GM21423 (cell line): Measurements from ENCODE around the gene ANKRD1.

ENCODE experiments used
- ATAC-seq: cut with Tn5 transposase; IDR thresholded peaks from one replicate; pipeline ENCODE4 v1.9.1; 2021; ENCODE audit warnings: mild to moderate bottlenecking, moderate library complexity; ENCODE audit not compliant: unreplicated experiment

ANKRD1 gene

DNA sequence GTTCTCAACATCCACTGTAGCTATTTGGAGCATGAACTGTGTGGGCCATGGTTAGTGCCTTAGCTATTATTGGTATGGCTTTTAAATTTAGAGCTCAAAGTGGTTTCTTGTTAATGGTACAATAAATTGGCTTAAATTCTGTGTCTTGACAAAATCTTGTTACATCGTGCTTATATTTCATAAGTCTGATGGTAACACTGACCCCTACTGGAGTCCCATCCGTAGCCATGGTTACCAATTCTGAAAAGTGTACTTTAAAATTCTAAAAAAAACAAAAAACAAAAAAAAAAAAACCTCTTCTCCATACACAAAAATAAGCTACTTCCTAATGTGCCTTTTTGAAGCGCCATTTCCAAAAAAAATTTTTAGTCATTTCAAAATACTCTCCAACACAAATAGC is 55.5 kb downstream of the ANKRD1 start:
- ATAC-seq, result no peak

DNA sequence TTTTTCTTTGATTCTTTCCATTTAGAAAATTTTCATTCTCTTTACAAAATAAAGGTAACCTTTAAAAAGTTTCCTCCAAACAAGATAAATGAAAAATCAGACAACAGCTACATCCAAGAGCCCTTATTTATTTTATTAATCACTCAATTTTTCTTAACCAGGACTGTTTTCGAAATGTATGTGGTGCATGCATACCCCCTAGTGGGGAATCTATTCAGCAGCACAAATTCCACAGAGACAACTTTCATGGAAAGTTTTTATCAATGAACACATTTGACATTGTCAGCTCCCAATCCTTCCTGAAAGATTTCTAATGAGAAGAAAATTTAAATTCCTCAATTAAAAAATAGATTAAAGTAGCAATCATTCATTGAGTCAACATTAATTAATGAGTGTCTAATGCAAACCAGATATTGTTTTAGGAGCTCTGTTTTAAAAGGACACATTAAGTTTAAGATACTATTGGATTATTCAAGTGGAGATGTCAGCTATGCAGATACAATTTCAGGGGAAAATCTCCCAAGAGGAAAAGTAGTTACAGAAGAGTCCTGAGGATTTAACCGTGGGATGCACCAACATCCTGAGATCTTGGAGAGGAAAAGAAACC is 57.9 kb downstream of the ANKRD1 start:
- ATAC-seq, result no peak
